HCT116 (cell line): Measurements from ENCODE around the gene HDAC7. TPM values are rescaled to one million over a fixed set of nuclear protein-coding genes. Genes with fewer than 3 reads are reported as not detected.

Source experiments
- ATAC-seq: fragments of 200-7000 bp; cut with Tn5 transposase; 2 replicates; pipeline ENCODE4 v1.9.1; 2020; ENCODE audit warnings: mild to moderate bottlenecking, moderate library complexity
- BruUV-seq: library from RNA; stranded (reverse); fragments of 400-500 nt; replicated peaks from 2 replicates; lab custom pipeline; 2021; lab: Mats Ljungman, UMichigan
- CTCF ChIA-PET: fragments of 300-600 bp; sonication (Branson Sonifier 250); formaldehyde crosslinking; loops from one replicate; lab custom pipeline; 2021; ENCODE audit warnings: antibody characterized with exemption; lab: Charles Lee
- POLR2A ChIA-PET: fragments of 300-600, 350-600 bp; sonication (Branson Sonifier 250); formaldehyde crosslinking; loops from one replicate; lab custom pipeline; 2021; ENCODE audit warnings: antibody characterized with exemption; lab: Charles Lee
- RAD21 ChIA-PET, 2 experiments: fragments of 300-600 bp; sonication (Branson Sonifier 250); formaldehyde crosslinking; loops; one replicate each; lab custom pipeline; 2023; ENCODE audit warnings: low total read pairs in 2 of 2; ENCODE audit not compliant: uncharacterized antibody in 2 of 2, unreplicated experiment in 2 of 2, low non-redundant PET in 1 of 2; lab: Charles Lee
- DNase-seq: peaks from one replicate; pipeline ENCODE4 v3.0.0-alpha.2; 2010; ENCODE audit warnings: low read depth, low spot score
- H2AFZ ChIP-seq: fragments of 200-600 bp; shearing (Covaris generic), sonication (generic); 2 replicates; pipeline ENCODE4 v1.6.1; 2017; ENCODE audit warnings: low read depth, mixed run types, mixed read lengths, antibody characterized with exemption, low read length; ENCODE audit not compliant: poor library complexity, severe bottlenecking
- H3K27ac ChIP-seq: 2 replicates; pipeline ENCODE4 v1.5.1; 2012; ENCODE audit warnings: low read depth, low read length
- H3K27me3 ChIP-seq: fragments of 200-600 bp; sonication (generic); 2 replicates; pipeline ENCODE4 v1.6.1; 2016; ENCODE audit warnings: mixed run types, low read length, mixed read lengths; ENCODE audit not compliant: insufficient read depth
- H3K36me3 ChIP-seq, 2 experiments: fragments of 200-500 bp in 1 of 2; fragments of 200-600 bp in 1 of 2; sonication (Bioruptor generic) in 1 of 2; sonication (generic) in 1 of 2; 2 replicates each; pipeline versions ENCODE4 v1.5.1 to v1.6.1; 2014 to 2016; ENCODE audit warnings: low read length in 2 of 2, inconsistent platforms in 1 of 2, mixed read lengths in 1 of 2, mixed run types in 1 of 2; ENCODE audit not compliant: insufficient read depth in 2 of 2, control insufficient read depth in 1 of 2
- H3K4me1 ChIP-seq, 2 experiments: fragments of 200-600 bp in 1 of 2; sonication (generic) in 1 of 2; 2 replicates each; pipeline versions ENCODE4 v1.5.1 to v1.6.1; 2012 to 2017; ENCODE audit warnings: low read length in 2 of 2, inconsistent platforms in 1 of 2, mild to moderate bottlenecking in 1 of 2, mixed read lengths in 1 of 2, mixed run types in 1 of 2, moderate library complexity in 1 of 2; ENCODE audit not compliant: insufficient read depth in 2 of 2, control insufficient read depth in 1 of 2
- H3K4me2 ChIP-seq: fragments of 200-600 bp; sonication (generic); 2 replicates; pipeline ENCODE4 v1.6.1; 2017; ENCODE audit warnings: mixed run types, low read length, mixed read lengths
- H3K4me3 ChIP-seq, 2 experiments: fragments of 200-600 bp in 1 of 2; sonication (generic) in 1 of 2; replicated peaks in 1 of 2; 2 replicates each; pipeline ENCODE4 v1.5.1; 2011 to 2016; ENCODE audit warnings: low read length in 2 of 2, control low read depth in 1 of 2, low read depth in 1 of 2, mild to moderate bottlenecking in 1 of 2, mixed read lengths in 1 of 2, mixed run types in 1 of 2
- H3K79me2 ChIP-seq: fragments of 200-600 bp; sonication (generic); 2 replicates; pipeline ENCODE4 v1.6.1; 2017; ENCODE audit warnings: mild to moderate bottlenecking, mixed run types, low read length, moderate library complexity, mixed read lengths; ENCODE audit not compliant: insufficient read depth
- H3K9ac ChIP-seq: fragments of 200-600 bp; sonication (generic); 2 replicates; pipeline ENCODE4 v1.6.1; 2016; ENCODE audit warnings: low read length, mixed read lengths
- H3K9me2 ChIP-seq: fragments of 200-600 bp; sonication (generic), shearing (Covaris generic); 2 replicates; pipeline ENCODE4 v1.6.1; 2017; ENCODE audit warnings: mixed run types, mild to moderate bottlenecking, moderate library complexity; ENCODE audit not compliant: insufficient read depth
- H3K9me3 ChIP-seq, 2 experiments: fragments of 200-500 bp in 1 of 2; fragments of 200-600 bp in 1 of 2; sonication (Bioruptor generic) in 1 of 2; sonication (generic) in 1 of 2; 2 replicates each; pipeline ENCODE4 v1.6.1; 2014 to 2017; ENCODE audit warnings: low read length in 2 of 2, mixed read lengths in 2 of 2, inconsistent platforms in 1 of 2, low read depth in 1 of 2, mild to moderate bottlenecking in 1 of 2, mixed run types in 1 of 2, moderate library complexity in 1 of 2; ENCODE audit not compliant: control insufficient read depth in 1 of 2, insufficient read depth in 1 of 2
- H4K20me1 ChIP-seq: fragments of 200-600 bp; sonication (generic), shearing (Covaris generic); 2 replicates; pipeline ENCODE4 v1.6.1; 2017; ENCODE audit warnings: mixed run types, mild to moderate bottlenecking, moderate library complexity; ENCODE audit not compliant: insufficient read depth
- CEBPB ChIP-seq: IDR thresholded peaks from 2 replicates; pipeline ENCODE4 v1.6.1; 2012; ENCODE audit warnings: low read depth
- EGR1 ChIP-seq: IDR thresholded peaks from 2 replicates; pipeline ENCODE4 v1.6.1; 2012; ENCODE audit warnings: low read depth
- ELF1 ChIP-seq: IDR thresholded peaks from 2 replicates; pipeline ENCODE4 v1.6.1; 2012; ENCODE audit warnings: low read depth, borderline replicate concordance
- EZH2 ChIP-seq: fragments of 200-600 bp; sonication (generic); IDR thresholded peaks from 2 replicates; pipeline ENCODE4 v1.6.1; 2017; ENCODE audit warnings: antibody characterized with exemption, mixed run types
- POLR2A ChIP-seq: IDR thresholded peaks from 2 replicates; pipeline ENCODE4 v1.7.0; 2011; ENCODE audit warnings: borderline replicate concordance; ENCODE audit not compliant: insufficient read depth, insufficient read length; ENCODE audit errors: extremely low read depth
- ZFX ChIP-seq: fragments of 450-650 bp; IDR thresholded peaks from 2 replicates; pipeline ENCODE4 v1.6.1; 2017
- intact Hi-C: fragments of 100-400 bp; cut with micrococcal nuclease; formaldehyde crosslinking; loops from 2 replicates; pipeline ENCODE4 v1.10.0; 2022
- total RNA-seq: library from RNA; stranded (reverse); gene quantifications from one replicate; pipeline ENCODE4 v1.2.1, GENCODE V29; 2021; ENCODE audit not compliant: unreplicated experiment
- TF ChIP-seq, protein P1 (sequence below): IDR thresholded peaks from 2 replicates; pipeline ENCODE4 v1.6.1; 2012

HDAC7 gene
- total RNA-seq, 1 experiment from 2014 or later: 38.1 TPM

DNA sequence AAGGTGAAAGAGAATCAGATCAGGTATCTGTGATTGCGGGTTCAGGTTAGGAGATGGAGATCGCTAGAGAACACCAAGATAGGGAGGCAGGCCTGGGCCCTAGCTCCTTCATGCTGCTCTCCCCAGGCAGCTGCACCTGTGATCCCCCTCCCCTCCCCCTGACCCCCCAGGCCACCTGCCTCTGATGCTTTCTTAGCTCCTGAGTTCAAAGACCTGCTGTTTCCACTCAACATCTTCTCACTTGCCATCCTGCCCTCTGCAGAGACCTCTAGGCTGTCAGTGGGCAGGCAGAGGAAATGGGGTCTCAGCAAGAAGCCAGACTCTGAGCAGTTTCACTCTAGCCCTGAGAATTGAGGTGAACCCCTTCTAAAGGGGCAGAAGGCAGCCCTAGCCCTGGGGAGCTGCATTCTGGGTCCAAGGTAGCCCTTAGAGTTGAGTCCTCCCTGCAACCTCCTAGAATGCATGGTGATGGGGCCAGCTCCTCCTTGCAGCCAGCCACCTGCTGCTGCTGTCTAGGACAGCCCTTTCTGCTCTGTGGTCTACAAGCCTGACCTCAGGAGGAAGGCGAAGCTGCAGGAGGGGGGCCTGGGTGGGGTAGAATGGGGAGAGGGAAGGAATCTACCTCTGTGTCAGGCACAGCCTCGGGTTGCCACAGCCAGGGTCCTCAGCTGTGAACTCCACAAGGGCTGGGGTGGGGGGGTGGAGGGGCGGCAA, 53.0 kb downstream of the HDAC7 start:
- Histone ChIP-seq H3K36me3 (no peaks in the 10 kb centered on the region), H2AFZ (no peak overlapping the region), H3K27me3 (no peaks in the 10 kb centered on the region), H3K79me2 (no peaks in the 10 kb centered on the region), H3K4me2 (no peak overlapping the region), H3K4me3 (no peak overlapping the region), H4K20me1 (no peaks in the 10 kb centered on the region), H3K9ac (no peak overlapping the region), H3K27ac (no peak overlapping the region), H3K9me3 (no peaks in the 10 kb centered on the region), H3K9me2 (no peaks in the 10 kb centered on the region), H3K4me1 (peaks cover 12 to 23% of the 10 kb centered on the region in 2 experiments)
- ChIA-PET RAD21 (interaction anchor here (0.7 to 4.4 kb wide), 6 partner anchors 23 to 72 kb away, joined by 3 to 61 read pairs (median 6); no protein-coding TSS in a partner anchor), CTCF (interaction anchor here (0.6 to 6.4 kb wide), 21 partner anchors 9 to 1053 kb away, joined by 3 to 197 read pairs (median 4); partner anchors contain the start of genes RAPGEF3 and RPAP3), POLR2A (interaction anchor here (1.0 to 2.1 kb wide), 4 partner anchors 13 to 30 kb away, joined by 3 to 7 read pairs (median 4); no protein-coding TSS in a partner anchor)
- TF ChIP-seq POLR2A (no peak), EZH2 (no peak), EGR1 (no peak), ZFX (no peak), ELF1 (no peak), CEBPB (no peak)
- TF ChIP-seq, protein P1, sequence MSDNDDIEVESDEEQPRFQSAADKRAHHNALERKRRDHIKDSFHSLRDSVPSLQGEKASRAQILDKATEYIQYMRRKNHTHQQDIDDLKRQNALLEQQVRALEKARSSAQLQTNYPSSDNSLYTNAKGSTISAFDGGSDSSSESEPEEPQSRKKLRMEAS: no peak
- ATAC-seq (no peak), DNase-seq (no peak)
- intact Hi-C loops: loop anchor here (1.0 kb wide), 2 partner anchors 22 to 51 kb away; no protein-coding TSS in a partner anchor
- no TSS peak for BruUV-seq

DNA sequence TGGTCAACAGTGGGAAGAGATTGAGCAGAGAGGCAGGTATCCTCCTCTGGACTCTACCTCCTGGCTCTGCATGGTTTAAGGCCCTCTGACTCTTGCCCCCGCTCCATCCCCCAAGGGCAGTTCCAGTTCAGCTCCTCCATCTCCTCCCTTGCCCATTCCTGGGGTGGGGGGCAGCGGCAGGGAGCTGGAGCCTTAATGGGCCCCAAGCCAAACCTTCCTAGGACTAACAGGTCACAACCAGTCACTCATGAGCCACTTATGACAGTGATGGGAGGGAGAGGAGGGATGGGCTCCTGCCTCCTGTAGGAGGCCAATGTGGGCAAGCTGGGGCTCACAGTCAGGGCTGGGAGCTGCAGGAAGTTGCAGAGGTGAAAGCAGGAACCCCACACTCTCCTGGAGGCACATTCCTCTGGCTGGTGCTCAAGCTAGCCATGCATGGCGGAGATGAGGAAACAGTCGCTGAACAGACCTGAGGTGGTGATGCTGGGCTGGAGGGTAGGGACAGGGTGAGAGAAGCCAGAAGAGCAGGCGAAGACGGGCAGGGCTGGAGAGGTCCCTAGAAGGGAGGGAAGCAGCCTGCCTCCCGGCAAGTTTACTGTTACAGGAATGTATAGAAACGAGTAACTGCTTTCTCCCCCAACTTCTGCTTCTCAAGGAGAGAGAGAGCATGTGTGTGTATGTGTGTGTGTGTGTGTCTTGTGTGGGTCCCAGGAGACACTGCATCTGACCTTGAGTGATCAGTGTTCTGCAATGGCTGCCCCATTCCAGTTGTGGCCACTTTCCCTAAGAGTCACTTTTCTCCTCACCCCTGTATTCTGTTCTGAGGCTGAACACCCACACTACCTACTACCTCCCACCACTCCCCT, 56.0 kb downstream of the HDAC7 start:
- POLR2A ChIA-PET: interaction anchor here (0.8 kb wide), 1 partner anchor 20 kb away, joined by 5 read pairs; no protein-coding TSS in a partner anchor
- H3K27me3 ChIP-seq: no peaks in the 10 kb centered on the region
- no peak overlapping the region for H3K27ac ChIP-seq
- no peaks in the 10 kb centered on the region for H3K9me3 ChIP-seq
- no TSS peak for BruUV-seq
- no peak for TF ChIP-seq EGR1
- H2AFZ ChIP-seq: no peak overlapping the region
- H3K4me1 ChIP-seq: peaks cover 12 to 26% of the 10 kb centered on the region in 2 experiments
- no peaks in the 10 kb centered on the region for H3K36me3 ChIP-seq
- ATAC-seq: no peak
- H3K79me2 ChIP-seq: no peaks in the 10 kb centered on the region
- intact Hi-C loops: no loop called here
- CTCF ChIA-PET: interaction anchor here (0.7 to 1.3 kb wide), 2 partner anchors 20 to 21 kb away, joined by 3 read pairs; no protein-coding TSS in a partner anchor
- no peak overlapping the region for H3K4me2 ChIP-seq
- no peak overlapping the region for H3K9ac ChIP-seq
- H4K20me1 ChIP-seq: no peaks in the 10 kb centered on the region
- H3K9me2 ChIP-seq: no peaks in the 10 kb centered on the region
- H3K4me3 ChIP-seq: no peak overlapping the region
- DNase-seq: no peak
- RAD21 ChIA-PET: no interaction called here
